ENCODE measurements around the gene CCT3. TPM values are rescaled to one million over a fixed set of nuclear protein-coding genes. Genes with fewer than 3 reads are reported as not detected.

CCT3 gene
- polyA plus RNA-seq, 1 experiment: 359 TPM

- POLR2A ChIA-PET: interaction anchor here (0.9 to 1.7 kb wide), 4 partner anchors 60 to 185 kb away, joined by 3 to 15 read pairs (median 4); partner anchors contain the start of gene SMG5
- Histone ChIP-seq H3K27ac (ENCODE audit: low read depth, low read length) (no peak overlapping the region), H3K27me3 (ENCODE audit: control insufficient read depth, insufficient read depth, low read length) (peaks cover 52% of the 10 kb centered on the region), H3K9me3 (ENCODE audit: control insufficient read depth, insufficient read depth, low read length) (no peaks in the 10 kb centered on the region), H3K4me3 (ENCODE audit: low read depth, low read length) (no peak overlapping the region)
- CTCF ChIA-PET: interaction anchor here (0.5 to 11.0 kb wide), 85 partner anchors 9 to 673 kb away, joined by 3 to 445 read pairs (median 6); partner anchors contain the start of genes CCT3, HAPLN2, NAXE and SMG5
- peak; percentile 33 for DNase-seq (ENCODE audit: low read depth, low spot score)
- TF ChIP-seq, protein P1, sequence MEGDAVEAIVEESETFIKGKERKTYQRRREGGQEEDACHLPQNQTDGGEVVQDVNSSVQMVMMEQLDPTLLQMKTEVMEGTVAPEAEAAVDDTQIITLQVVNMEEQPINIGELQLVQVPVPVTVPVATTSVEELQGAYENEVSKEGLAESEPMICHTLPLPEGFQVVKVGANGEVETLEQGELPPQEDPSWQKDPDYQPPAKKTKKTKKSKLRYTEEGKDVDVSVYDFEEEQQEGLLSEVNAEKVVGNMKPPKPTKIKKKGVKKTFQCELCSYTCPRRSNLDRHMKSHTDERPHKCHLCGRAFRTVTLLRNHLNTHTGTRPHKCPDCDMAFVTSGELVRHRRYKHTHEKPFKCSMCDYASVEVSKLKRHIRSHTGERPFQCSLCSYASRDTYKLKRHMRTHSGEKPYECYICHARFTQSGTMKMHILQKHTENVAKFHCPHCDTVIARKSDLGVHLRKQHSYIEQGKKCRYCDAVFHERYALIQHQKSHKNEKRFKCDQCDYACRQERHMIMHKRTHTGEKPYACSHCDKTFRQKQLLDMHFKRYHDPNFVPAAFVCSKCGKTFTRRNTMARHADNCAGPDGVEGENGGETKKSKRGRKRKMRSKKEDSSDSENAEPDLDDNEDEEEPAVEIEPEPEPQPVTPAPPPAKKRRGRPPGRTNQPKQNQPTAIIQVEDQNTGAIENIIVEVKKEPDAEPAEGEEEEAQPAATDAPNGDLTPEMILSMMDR (IDR thresholded peaks at IDR 0.05; ENCODE audit: low read depth, low read length): peak; percentile 89
Measured at GRCh38 chr1:156385534-156386031, 47.5 kb upstream of the CCT3 start.

GRCh38 chr1:156384658-156385057, 46.6 kb upstream of the CCT3 start:
- ChIA-PET CTCF (interaction anchor here (0.6 to 11.0 kb wide), 10 partner anchors 11 to 273 kb away, joined by 3 to 445 read pairs (median 14); no protein-coding TSS in a partner anchor), POLR2A (no interaction called here)
- peaks cover 45% of the 10 kb centered on the region for H3K27me3 ChIP-seq (ENCODE audit: control insufficient read depth, insufficient read depth, low read length)
- H3K4me3 ChIP-seq (ENCODE audit: low read depth, low read length): no peak overlapping the region
- TF ChIP-seq, protein P1 (IDR thresholded peaks at IDR 0.05; ENCODE audit: low read depth, low read length): no peak
- DNase-seq (ENCODE audit: low read depth, low spot score): no peak
- H3K9me3 ChIP-seq (ENCODE audit: control insufficient read depth, insufficient read depth, low read length): no peaks in the 10 kb centered on the region
- no peak overlapping the region for H3K27ac ChIP-seq (ENCODE audit: low read depth, low read length)

DNA sequence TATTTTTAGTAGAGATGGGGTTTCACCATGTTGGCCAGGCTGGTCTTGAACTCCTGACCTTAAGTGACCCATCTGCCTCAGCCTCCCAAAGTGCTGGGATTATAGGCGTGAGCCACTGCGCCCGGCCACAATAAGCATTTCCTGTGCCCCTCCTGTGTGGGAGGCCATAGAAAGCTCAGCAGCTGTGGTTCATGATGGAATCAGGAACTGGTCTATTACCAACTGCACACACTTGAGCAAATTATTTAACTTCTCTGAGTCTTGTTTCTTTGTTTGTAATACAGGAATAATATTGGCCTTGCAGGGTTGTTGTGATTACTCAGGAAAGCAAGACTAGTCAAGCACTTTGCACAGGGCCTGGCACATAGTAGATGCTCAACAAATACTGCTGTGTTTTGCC, 45.9 kb upstream of the CCT3 start:
- TF ChIP-seq, protein P1 (IDR thresholded peaks at IDR 0.05; ENCODE audit: low read depth, low read length): no peak
- no peak overlapping the region for H3K4me3 ChIP-seq (ENCODE audit: low read depth, low read length)
- peaks cover 38% of the 10 kb centered on the region for H3K27me3 ChIP-seq (ENCODE audit: control insufficient read depth, insufficient read depth, low read length)
- H3K27ac ChIP-seq (ENCODE audit: low read depth, low read length): no peak overlapping the region
- POLR2A ChIA-PET: no interaction called here
- CTCF ChIA-PET: interaction anchor here (0.9 to 11.0 kb wide), 6 partner anchors 10 to 230 kb away, joined by 4 to 445 read pairs (median 55); no protein-coding TSS in a partner anchor
- no peak for DNase-seq (ENCODE audit: low read depth, low spot score)
- no peaks in the 10 kb centered on the region for H3K9me3 ChIP-seq (ENCODE audit: control insufficient read depth, insufficient read depth, low read length)

DNA sequence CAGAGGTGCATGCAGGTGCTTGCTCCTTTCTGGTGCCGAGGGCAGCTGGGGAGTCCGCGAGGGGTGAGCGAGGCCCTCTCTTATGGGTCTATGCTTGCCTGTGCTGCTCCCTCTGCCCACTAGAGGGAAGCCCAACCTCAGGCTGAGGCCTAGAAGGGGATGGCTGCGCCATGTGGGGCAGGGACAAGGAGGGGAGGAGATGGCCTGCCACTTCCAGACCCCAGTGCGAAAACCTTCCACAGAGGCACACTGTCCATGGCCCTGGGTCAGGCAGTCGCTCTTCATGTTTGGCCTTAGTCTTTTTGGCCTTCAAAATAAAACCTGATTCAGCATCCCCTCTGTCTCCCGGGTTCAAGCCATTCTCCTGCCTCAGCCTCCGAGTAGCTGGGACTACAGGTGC, 44.9 kb upstream of the CCT3 start:
- H3K4me3 ChIP-seq (ENCODE audit: low read depth, low read length): no peak overlapping the region
- CTCF ChIA-PET: interaction anchor here (0.6 to 11.0 kb wide), 5 partner anchors 11 to 231 kb away, joined by 3 to 445 read pairs (median 4); partner anchors contain the start of gene GPATCH4
- H3K9me3 ChIP-seq (ENCODE audit: control insufficient read depth, insufficient read depth, low read length): no peaks in the 10 kb centered on the region
- POLR2A ChIA-PET: no interaction called here
- no peak overlapping the region for H3K27ac ChIP-seq (ENCODE audit: low read depth, low read length)
- peaks cover 30% of the 10 kb centered on the region for H3K27me3 ChIP-seq (ENCODE audit: control insufficient read depth, insufficient read depth, low read length)
- TF ChIP-seq, protein P1 (IDR thresholded peaks at IDR 0.05; ENCODE audit: low read depth, low read length): peak; percentile 91
- no peak for DNase-seq (ENCODE audit: low read depth, low spot score)

GRCh38 chr1:156382561-156382960, 44.5 kb upstream of the CCT3 start:
- no peak for DNase-seq (ENCODE audit: low read depth, low spot score)
- Histone ChIP-seq H3K27ac (ENCODE audit: low read depth, low read length) (no peak overlapping the region), H3K9me3 (ENCODE audit: control insufficient read depth, insufficient read depth, low read length) (no peaks in the 10 kb centered on the region), H3K4me3 (ENCODE audit: low read depth, low read length) (no peak overlapping the region), H3K27me3 (ENCODE audit: control insufficient read depth, insufficient read depth, low read length) (peaks cover 25% of the 10 kb centered on the region)
- ChIA-PET CTCF (interaction anchor here (0.6 to 11.0 kb wide), 4 partner anchors 9 to 65 kb away, joined by 3 to 445 read pairs (median 4); no protein-coding TSS in a partner anchor), POLR2A (no interaction called here)
- TF ChIP-seq, protein P1 (IDR thresholded peaks at IDR 0.05; ENCODE audit: low read depth, low read length): no peak
